ENCODE results near the gene DOCK1.

DNA sequence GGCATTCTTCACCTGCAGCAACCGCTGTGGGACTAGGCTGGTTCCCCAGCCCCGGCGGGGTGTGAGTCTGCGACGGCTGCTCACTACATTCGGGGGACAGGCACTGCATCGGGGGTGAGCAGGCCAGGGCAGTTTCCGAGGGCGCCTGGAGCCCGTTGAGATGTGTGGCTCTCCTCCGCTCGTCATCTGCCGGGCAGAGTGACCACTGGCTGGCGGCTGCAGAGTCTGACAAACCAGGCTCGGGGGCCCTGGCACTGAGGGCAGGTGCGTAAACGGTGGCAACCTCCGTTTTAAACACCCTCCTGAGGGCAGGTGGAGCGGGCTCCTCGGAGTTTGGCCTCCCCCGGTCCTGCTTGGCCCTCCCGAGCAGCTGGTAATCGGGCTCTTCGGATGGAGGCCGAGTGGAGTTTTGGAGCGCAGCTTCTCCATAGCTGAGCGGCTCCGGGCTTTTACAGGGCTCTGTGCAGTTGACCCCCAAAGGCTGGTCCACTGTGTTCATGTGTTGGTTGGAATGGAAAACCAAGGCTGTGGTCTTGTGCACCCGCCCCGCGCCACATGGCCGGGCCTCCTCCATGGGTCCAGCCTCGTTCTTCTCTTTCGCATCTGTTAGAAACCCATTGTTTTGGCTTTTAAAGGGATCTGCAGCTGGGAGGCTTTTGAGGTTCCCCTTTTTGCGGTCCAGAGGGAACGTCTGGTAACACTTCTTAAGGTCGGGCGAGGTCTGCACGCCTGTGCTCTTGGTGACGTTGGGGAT is 270.3 kb downstream of the DOCK1 start:
- TF ChIP-seq EZH2phosphoT487 (IDR thresholded peaks at IDR 0.05; ENCODE audit: insufficient read depth, low read depth): no peak
- TF ChIP-seq EZH2 (IDR thresholded peaks at IDR 0.05; ENCODE audit: insufficient read depth, poor library complexity, severe bottlenecking): no peak
